ENCODE measurements around the gene GPC6. TPM values are rescaled to one million over a fixed set of nuclear protein-coding genes. Genes with fewer than 3 reads are reported as not detected.

The GPC6 gene
- total and polyA plus RNA-seq, 4 donors, result 5.9 to 29.1 (median 18.2) TPM

- Histone ChIP-seq H3K27ac (ENCODE audit: low read depth in 1 of 2, low read length in 2 of 2) (no peak overlapping the region), H3K9ac (ENCODE audit: low read depth in 1 of 2, low read length in 2 of 2) (no peak overlapping the region), H3K27me3 (ENCODE audit: control insufficient read depth in 4 of 4, insufficient read depth in 4 of 4, low read length in 3 of 4) (no peaks in the 10 kb centered on the region), H3K4me3 (ENCODE audit: low read depth in 1 of 3, low read length in 3 of 3) (no peak overlapping the region), H3K36me3 (ENCODE audit: control insufficient read depth in 4 of 4, insufficient read depth in 3 of 4, low read depth in 1 of 4, low read length in 3 of 4) (no peaks in the 10 kb centered on the region), H3K4me1 (ENCODE audit: control insufficient read depth in 4 of 4, insufficient read depth in 4 of 4, low read length in 3 of 4) (no peaks in the 10 kb centered on the region), H3K9me3 (ENCODE audit: control insufficient read depth in 4 of 4, low read length in 3 of 4) (no peaks in the 10 kb centered on the region)
- TF ChIP-seq HNF4A (conservative IDR thresholded peaks at IDR 0.05) (no peak), FOXA1 (IDR thresholded peaks at IDR 0.05) (no peak)
- TF ChIP-seq, protein P1, sequence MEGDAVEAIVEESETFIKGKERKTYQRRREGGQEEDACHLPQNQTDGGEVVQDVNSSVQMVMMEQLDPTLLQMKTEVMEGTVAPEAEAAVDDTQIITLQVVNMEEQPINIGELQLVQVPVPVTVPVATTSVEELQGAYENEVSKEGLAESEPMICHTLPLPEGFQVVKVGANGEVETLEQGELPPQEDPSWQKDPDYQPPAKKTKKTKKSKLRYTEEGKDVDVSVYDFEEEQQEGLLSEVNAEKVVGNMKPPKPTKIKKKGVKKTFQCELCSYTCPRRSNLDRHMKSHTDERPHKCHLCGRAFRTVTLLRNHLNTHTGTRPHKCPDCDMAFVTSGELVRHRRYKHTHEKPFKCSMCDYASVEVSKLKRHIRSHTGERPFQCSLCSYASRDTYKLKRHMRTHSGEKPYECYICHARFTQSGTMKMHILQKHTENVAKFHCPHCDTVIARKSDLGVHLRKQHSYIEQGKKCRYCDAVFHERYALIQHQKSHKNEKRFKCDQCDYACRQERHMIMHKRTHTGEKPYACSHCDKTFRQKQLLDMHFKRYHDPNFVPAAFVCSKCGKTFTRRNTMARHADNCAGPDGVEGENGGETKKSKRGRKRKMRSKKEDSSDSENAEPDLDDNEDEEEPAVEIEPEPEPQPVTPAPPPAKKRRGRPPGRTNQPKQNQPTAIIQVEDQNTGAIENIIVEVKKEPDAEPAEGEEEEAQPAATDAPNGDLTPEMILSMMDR (IDR thresholded peaks at IDR 0.05; ENCODE audit: low read depth, low read length, missing input control), result no peak
- 75% methylated on average over 2 of the region's 2 CpGs for WGBS
- DNase-seq (ENCODE audit: low spot score), result no peak
Measured at GRCh38 chr13:93624311-93624777, 397.7 kb downstream of the GPC6 start.

DNA sequence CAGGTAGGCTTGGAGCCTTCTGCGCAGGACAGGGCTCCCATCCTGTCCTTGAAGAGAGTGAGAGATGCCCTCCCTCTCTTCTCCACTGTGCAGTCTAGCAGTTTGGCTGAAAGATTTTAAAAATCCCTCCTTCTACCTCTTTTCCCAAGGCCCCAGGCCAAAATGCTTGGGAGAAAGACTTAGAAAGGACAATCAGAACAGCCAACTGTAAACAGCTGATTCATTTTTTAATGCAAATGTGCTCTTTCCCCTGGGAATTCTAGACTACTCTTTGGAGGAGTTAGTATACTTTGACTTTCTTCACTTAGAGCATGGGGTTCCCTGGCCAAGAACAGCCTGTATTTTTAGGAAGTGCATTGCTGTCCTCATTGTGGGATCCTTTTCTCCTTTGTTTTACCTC, 398.9 kb downstream of the GPC6 start:
- 98% methylated on average over 1 of the region's 1 CpG for WGBS
- no peak for TF ChIP-seq EGR1 (IDR thresholded peaks at IDR 0.05; ENCODE audit: low read depth in 2 of 2)
- TF ChIP-seq GABPA (IDR thresholded peaks at IDR 0.05 in 1 of 2, conservative IDR thresholded peaks at IDR 0.05 in 1 of 2), result no peak
- TF ChIP-seq ZBTB33 (IDR thresholded peaks at IDR 0.05), result no peak
- TF ChIP-seq RXRA (IDR thresholded peaks at IDR 0.05), result no peak
- TF ChIP-seq FOXA2 (IDR thresholded peaks at IDR 0.05), result no peak
- no peak for TF ChIP-seq RAD21 (IDR thresholded peaks at IDR 0.05)
- TF ChIP-seq HNF4G (IDR thresholded peaks at IDR 0.05), result no peak
- TF ChIP-seq YY1 (IDR thresholded peaks at IDR 0.05), result no peak
- H3K27me3 ChIP-seq (ENCODE audit: control insufficient read depth in 4 of 4, insufficient read depth in 4 of 4, low read length in 3 of 4), result no peaks in the 10 kb centered on the region

DNA sequence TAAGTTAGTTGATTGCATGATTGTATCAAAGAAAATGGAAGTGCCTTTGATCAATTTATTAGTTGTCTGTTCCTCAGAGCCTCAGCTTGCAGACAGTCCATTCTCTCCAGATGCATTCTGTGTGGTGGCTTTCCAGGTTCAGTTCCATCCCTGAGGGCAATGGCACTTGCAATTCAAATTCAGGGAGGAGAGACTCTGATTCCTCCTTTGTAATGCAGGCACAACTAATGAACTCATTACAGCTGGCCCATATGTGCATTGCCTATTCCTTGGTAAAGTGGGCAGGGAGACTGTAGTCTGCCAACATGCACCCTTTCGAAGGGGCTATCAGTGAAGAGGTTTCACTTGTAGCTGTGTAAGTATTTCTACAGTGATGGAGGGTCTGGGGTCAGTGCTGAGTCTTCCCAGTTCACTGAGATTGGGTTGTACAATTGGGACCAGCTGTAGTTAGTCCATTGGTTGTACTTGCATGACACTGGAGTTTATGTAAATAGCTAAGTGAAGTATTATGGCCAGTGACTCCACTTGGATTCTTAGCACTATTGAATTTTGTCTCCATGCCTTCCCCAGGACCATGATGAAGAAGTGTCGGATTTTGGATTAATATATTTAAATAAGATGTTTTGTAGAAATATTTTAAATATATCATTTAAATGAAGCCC, 401.7 kb downstream of the GPC6 start:
- Histone ChIP-seq H3K9ac (ENCODE audit: low read depth in 1 of 2, low read length in 2 of 2) (no peak overlapping the region), H3K27ac (ENCODE audit: low read depth in 1 of 2, low read length in 2 of 2) (no peak overlapping the region), H3K27me3 (ENCODE audit: control insufficient read depth in 4 of 4, insufficient read depth in 4 of 4, low read length in 3 of 4) (no peaks in the 10 kb centered on the region), H3K4me1 (ENCODE audit: control insufficient read depth in 4 of 4, insufficient read depth in 4 of 4, low read length in 3 of 4) (no peaks in the 10 kb centered on the region), H3K9me3 (ENCODE audit: control insufficient read depth in 4 of 4, low read length in 3 of 4) (no peaks in the 10 kb centered on the region), H3K36me3 (ENCODE audit: control insufficient read depth in 4 of 4, insufficient read depth in 3 of 4, low read depth in 1 of 4, low read length in 3 of 4) (no peaks in the 10 kb centered on the region), H3K4me3 (ENCODE audit: low read depth in 1 of 3, low read length in 3 of 3) (no peak overlapping the region)
- TF ChIP-seq HNF4A (conservative IDR thresholded peaks at IDR 0.05) (no peak), EGR1 (IDR thresholded peaks at IDR 0.05; ENCODE audit: low read depth in 2 of 2) (no peak), JUND (IDR thresholded peaks at IDR 0.05) (no peak), ATF3 (IDR thresholded peaks at IDR 0.05) (no peak), RXRA (IDR thresholded peaks at IDR 0.05) (no peak)
- TF ChIP-seq, protein P2, sequence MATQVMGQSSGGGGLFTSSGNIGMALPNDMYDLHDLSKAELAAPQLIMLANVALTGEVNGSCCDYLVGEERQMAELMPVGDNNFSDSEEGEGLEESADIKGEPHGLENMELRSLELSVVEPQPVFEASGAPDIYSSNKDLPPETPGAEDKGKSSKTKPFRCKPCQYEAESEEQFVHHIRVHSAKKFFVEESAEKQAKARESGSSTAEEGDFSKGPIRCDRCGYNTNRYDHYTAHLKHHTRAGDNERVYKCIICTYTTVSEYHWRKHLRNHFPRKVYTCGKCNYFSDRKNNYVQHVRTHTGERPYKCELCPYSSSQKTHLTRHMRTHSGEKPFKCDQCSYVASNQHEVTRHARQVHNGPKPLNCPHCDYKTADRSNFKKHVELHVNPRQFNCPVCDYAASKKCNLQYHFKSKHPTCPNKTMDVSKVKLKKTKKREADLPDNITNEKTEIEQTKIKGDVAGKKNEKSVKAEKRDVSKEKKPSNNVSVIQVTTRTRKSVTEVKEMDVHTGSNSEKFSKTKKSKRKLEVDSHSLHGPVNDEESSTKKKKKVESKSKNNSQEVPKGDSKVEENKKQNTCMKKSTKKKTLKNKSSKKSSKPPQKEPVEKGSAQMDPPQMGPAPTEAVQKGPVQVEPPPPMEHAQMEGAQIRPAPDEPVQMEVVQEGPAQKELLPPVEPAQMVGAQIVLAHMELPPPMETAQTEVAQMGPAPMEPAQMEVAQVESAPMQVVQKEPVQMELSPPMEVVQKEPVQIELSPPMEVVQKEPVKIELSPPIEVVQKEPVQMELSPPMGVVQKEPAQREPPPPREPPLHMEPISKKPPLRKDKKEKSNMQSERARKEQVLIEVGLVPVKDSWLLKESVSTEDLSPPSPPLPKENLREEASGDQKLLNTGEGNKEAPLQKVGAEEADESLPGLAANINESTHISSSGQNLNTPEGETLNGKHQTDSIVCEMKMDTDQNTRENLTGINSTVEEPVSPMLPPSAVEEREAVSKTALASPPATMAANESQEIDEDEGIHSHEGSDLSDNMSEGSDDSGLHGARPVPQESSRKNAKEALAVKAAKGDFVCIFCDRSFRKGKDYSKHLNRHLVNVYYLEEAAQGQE (IDR thresholded peaks at IDR 0.05), result no peak
- WGBS, result 89% methylated on average over 2 of the region's 2 CpGs
- DNase-seq (ENCODE audit: low spot score), result no peak

More for the DNA sequence above, 398.9 kb downstream of the GPC6 start:
- Histone ChIP-seq H3K36me3 (ENCODE audit: control insufficient read depth in 4 of 4, insufficient read depth in 3 of 4, low read depth in 1 of 4, low read length in 3 of 4) (no peaks in the 10 kb centered on the region), H3K27ac (ENCODE audit: low read depth in 1 of 2, low read length in 2 of 2) (no peak overlapping the region), H3K4me1 (ENCODE audit: control insufficient read depth in 4 of 4, insufficient read depth in 4 of 4, low read length in 3 of 4) (no peaks in the 10 kb centered on the region), H3K9ac (ENCODE audit: low read depth in 1 of 2, low read length in 2 of 2) (no peak overlapping the region), H3K9me3 (ENCODE audit: control insufficient read depth in 4 of 4, low read length in 3 of 4) (no peaks in the 10 kb centered on the region), H3K4me3 (ENCODE audit: low read depth in 1 of 3, low read length in 3 of 3) (no peak overlapping the region)
- no peak for DNase-seq (ENCODE audit: low spot score)

Data from liver (tissue), 9 donors.